ENCODE measurements around the gene COL6A1.

COL6A1 gene

GRCh38 chr21:46049890-46050667 lies 68.5 kb downstream of the COL6A1 start:
- no peak for DNase-seq (ENCODE audit: low read depth, low spot score)
- Histone ChIP-seq H3K4me1 (ENCODE audit: insufficient read depth, insufficient read length) (peaks cover 33% of the 10 kb centered on the region), H3K27me3 (ENCODE audit: insufficient read depth, insufficient read length) (no peaks in the 10 kb centered on the region)

GRCh38 chr21:46050668-46051378 lies 69.3 kb downstream of the COL6A1 start:
- TF ChIP-seq SUZ12 (IDR thresholded peaks at IDR 0.05; ENCODE audit: extremely low read depth, insufficient read depth, insufficient read length) (no peak), YY1 (IDR thresholded peaks at IDR 0.05; ENCODE audit: insufficient read depth, insufficient read length) (no peak), ZNF274 (IDR thresholded peaks at IDR 0.05; ENCODE audit: low read depth, low read length) (no peak)
- Histone ChIP-seq H3K4me3 (ENCODE audit: insufficient read length, low read depth) (no peak overlapping the region), H3K9ac (ENCODE audit: insufficient read length, low read depth) (no peak overlapping the region), H3K36me3 (ENCODE audit: insufficient read depth, insufficient read length, low read length) (no peaks in the 10 kb centered on the region), H3K27me3 (ENCODE audit: insufficient read depth, insufficient read length) (no peaks in the 10 kb centered on the region), H3K4me1 (ENCODE audit: insufficient read depth, insufficient read length) (peaks cover 33% of the 10 kb centered on the region), H3K9me3 (ENCODE audit: insufficient read depth, low read length) (no peaks in the 10 kb centered on the region)
- DNase-seq (ENCODE audit: low read depth, low spot score), result no peak

More at GRCh38 chr21:46049890-46050667, 68.5 kb downstream of the COL6A1 start:
- Histone ChIP-seq H3K9ac (ENCODE audit: insufficient read length, low read depth) (no peak overlapping the region), H3K4me3 (ENCODE audit: insufficient read length, low read depth) (no peak overlapping the region), H3K9me3 (ENCODE audit: insufficient read depth, low read length) (no peaks in the 10 kb centered on the region), H3K36me3 (ENCODE audit: insufficient read depth, insufficient read length, low read length) (no peaks in the 10 kb centered on the region)
- TF ChIP-seq SUZ12 (IDR thresholded peaks at IDR 0.05; ENCODE audit: extremely low read depth, insufficient read depth, insufficient read length), result no peak
- TF ChIP-seq ZNF274 (IDR thresholded peaks at IDR 0.05; ENCODE audit: low read depth, low read length), result no peak

- Histone ChIP-seq H3K4me3 (ENCODE audit: insufficient read length, low read depth) (no peak overlapping the region), H3K36me3 (ENCODE audit: insufficient read depth, insufficient read length, low read length) (no peaks in the 10 kb centered on the region), H3K9me3 (ENCODE audit: insufficient read depth, low read length) (no peaks in the 10 kb centered on the region), H3K27me3 (ENCODE audit: insufficient read depth, insufficient read length) (no peaks in the 10 kb centered on the region), H3K4me1 (ENCODE audit: insufficient read depth, insufficient read length) (peaks cover 33% of the 10 kb centered on the region), H3K9ac (ENCODE audit: insufficient read length, low read depth) (no peak overlapping the region)
- no peak for TF ChIP-seq SUZ12 (IDR thresholded peaks at IDR 0.05; ENCODE audit: extremely low read depth, insufficient read depth, insufficient read length)
- no peak for TF ChIP-seq ZNF274 (IDR thresholded peaks at IDR 0.05; ENCODE audit: low read depth, low read length)
- TF ChIP-seq YY1 (IDR thresholded peaks at IDR 0.05; ENCODE audit: insufficient read depth, insufficient read length), result no peak
- DNase-seq (ENCODE audit: low read depth, low spot score), result no peak
Observed at GRCh38 chr21:46051379-46051770, 69.8 kb downstream of the COL6A1 start.

GRCh38 chr21:46051821-46052675 lies 70.5 kb downstream of the COL6A1 start:
- Histone ChIP-seq H3K4me3 (ENCODE audit: insufficient read length, low read depth) (no peak overlapping the region), H3K9me3 (ENCODE audit: insufficient read depth, low read length) (no peaks in the 10 kb centered on the region), H3K9ac (ENCODE audit: insufficient read length, low read depth) (no peak overlapping the region), H3K27me3 (ENCODE audit: insufficient read depth, insufficient read length) (no peaks in the 10 kb centered on the region), H3K4me1 (ENCODE audit: insufficient read depth, insufficient read length) (peaks cover 38% of the 10 kb centered on the region), H3K36me3 (ENCODE audit: insufficient read depth, insufficient read length, low read length) (no peaks in the 10 kb centered on the region)
- TF ChIP-seq YY1 (IDR thresholded peaks at IDR 0.05; ENCODE audit: insufficient read depth, insufficient read length), result no peak
- DNase-seq (ENCODE audit: low read depth, low spot score), result no peak

- DNase-seq (ENCODE audit: low read depth, low spot score), result no peak
- no peaks in the 10 kb centered on the region for H3K27me3 ChIP-seq (ENCODE audit: insufficient read depth, insufficient read length)
- no peak overlapping the region for H3K9ac ChIP-seq (ENCODE audit: insufficient read length, low read depth)
- H3K36me3 ChIP-seq (ENCODE audit: insufficient read depth, insufficient read length, low read length), result no peaks in the 10 kb centered on the region
- H3K9me3 ChIP-seq (ENCODE audit: insufficient read depth, low read length), result no peaks in the 10 kb centered on the region
- TF ChIP-seq SUZ12 (IDR thresholded peaks at IDR 0.05; ENCODE audit: extremely low read depth, insufficient read depth, insufficient read length), result no peak
- no peak for TF ChIP-seq YY1 (IDR thresholded peaks at IDR 0.05; ENCODE audit: insufficient read depth, insufficient read length)
- no peak for TF ChIP-seq ZNF274 (IDR thresholded peaks at IDR 0.05; ENCODE audit: low read depth, low read length)
- peaks cover 39% of the 10 kb centered on the region for H3K4me1 ChIP-seq (ENCODE audit: insufficient read depth, insufficient read length)
- no peak overlapping the region for H3K4me3 ChIP-seq (ENCODE audit: insufficient read length, low read depth)
Observed at GRCh38 chr21:46052703-46053651, 71.4 kb downstream of the COL6A1 start.

GRCh38 chr21:46054031-46054430 lies 72.5 kb downstream of the COL6A1 start:
- H3K9ac ChIP-seq (ENCODE audit: insufficient read length, low read depth), result no peak overlapping the region
- TF ChIP-seq ZNF274 (IDR thresholded peaks at IDR 0.05; ENCODE audit: low read depth, low read length), result no peak
- no peak for TF ChIP-seq SUZ12 (IDR thresholded peaks at IDR 0.05; ENCODE audit: extremely low read depth, insufficient read depth, insufficient read length)
- TF ChIP-seq YY1 (IDR thresholded peaks at IDR 0.05; ENCODE audit: insufficient read depth, insufficient read length), result no peak

More at GRCh38 chr21:46054031-46054430, 72.5 kb downstream of the COL6A1 start:
- no peaks in the 10 kb centered on the region for H3K36me3 ChIP-seq (ENCODE audit: insufficient read depth, insufficient read length, low read length)
- no peak overlapping the region for H3K4me3 ChIP-seq (ENCODE audit: insufficient read length, low read depth)
- peaks cover 37% of the 10 kb centered on the region for H3K4me1 ChIP-seq (ENCODE audit: insufficient read depth, insufficient read length)
- no peaks in the 10 kb centered on the region for H3K27me3 ChIP-seq (ENCODE audit: insufficient read depth, insufficient read length)
- peaks cover 8% of the 10 kb centered on the region; the same call in 1 of the 2 replicates for H3K9me3 ChIP-seq (ENCODE audit: insufficient read depth, low read length)
- no peak for DNase-seq (ENCODE audit: low read depth, low spot score)
